Endothelial cell of umbilical vein (primary cell): ENCODE data around the gene FLT1. TPM values are rescaled to one million over a fixed set of nuclear protein-coding genes. Genes with fewer than 3 reads are reported as not detected.

Source experiments
- BruUV-seq: library from RNA; stranded (reverse); fragments of 400-500 nt; replicated peaks from 2 replicates; lab custom pipeline; 2021; lab: Mats Ljungman, UMichigan
- CTCF ChIA-PET: fragments of 300-600, 350-600 bp; sonication (Branson Sonifier 250); formaldehyde crosslinking; loops from one replicate; lab custom pipeline; 2021; ENCODE audit warnings: antibody characterized with exemption, inconsistent platforms; lab: Charles Lee
- POLR2A ChIA-PET: fragments of 300-600, 350-600 bp; sonication (Branson Sonifier 250); formaldehyde crosslinking; loops from one replicate; lab custom pipeline; 2021; ENCODE audit warnings: antibody characterized with exemption, inconsistent platforms; lab: Charles Lee
- DNase-seq: peaks from one replicate; pipeline ENCODE4 v3.0.0-alpha.2; 2011; ENCODE audit warnings: low read depth, low spot score
- FAIRE-seq: peaks from 2 replicates; lab custom pipeline; 2011; peaks lifted over from hg19 to GRCh38; lab: Jason Lieb, UNC
- H2AFZ ChIP-seq: 2 replicates; pipeline ENCODE4 v1.6.0; 2012; ENCODE audit warnings: low read depth, low read length, control low read depth, inconsistent platforms
- H3K27ac ChIP-seq: 2 replicates; pipeline ENCODE4 v1.5.1; 2011; ENCODE audit warnings: low read depth, mild to moderate bottlenecking, control low read depth, low read length, moderate library complexity; ENCODE audit not compliant: insufficient read depth
- H3K27me3 ChIP-seq, 2 experiments: 2 replicates each; pipeline versions ENCODE4 v1.6.0 to v1.6.1; 2011; ENCODE audit warnings: low read length in 2 of 2, mixed read lengths in 1 of 2; ENCODE audit not compliant: control insufficient read depth in 2 of 2, insufficient read depth in 2 of 2
- H3K36me3 ChIP-seq, 2 experiments: 2 replicates in 1 of 2; 3 replicates in 1 of 2; pipeline ENCODE4 v1.5.1; 2011; ENCODE audit warnings: low read length in 2 of 2, mild to moderate bottlenecking in 1 of 2, moderate library complexity in 1 of 2; ENCODE audit not compliant: control insufficient read depth in 2 of 2, insufficient read depth in 2 of 2; ENCODE audit errors: extremely low read depth in 1 of 2
- H3K4me1 ChIP-seq: 3 replicates; pipeline ENCODE4 v1.5.1; 2011; ENCODE audit warnings: mild to moderate bottlenecking, low read length; ENCODE audit not compliant: control insufficient read depth, insufficient read depth; ENCODE audit errors: extremely low read depth
- H3K4me2 ChIP-seq: 2 replicates; pipeline ENCODE4 v1.6.1; 2011; ENCODE audit warnings: low read length, control low read depth, mixed read lengths; ENCODE audit not compliant: insufficient read depth
- H3K4me3 ChIP-seq, 3 experiments: fragments of 200-600 bp in 1 of 3; sonication (generic), shearing (Covaris generic) in 1 of 3; replicated peaks in 1 of 3; 2 replicates each; pipeline ENCODE4 v1.5.1; 2011 to 2016; ENCODE audit warnings: control low read depth in 3 of 3, low read length in 3 of 3, mild to moderate bottlenecking in 2 of 3, inconsistent platforms in 1 of 3, low read depth in 1 of 3, moderate library complexity in 1 of 3; ENCODE audit not compliant: insufficient read depth in 1 of 3
- H3K79me2 ChIP-seq: 2 replicates; pipeline ENCODE4 v1.6.0; 2012; ENCODE audit warnings: low read length, inconsistent platforms; ENCODE audit not compliant: control insufficient read depth, insufficient read depth
- H3K9ac ChIP-seq: replicated peaks from 2 replicates; pipeline ENCODE3; 2011; ENCODE audit warnings: low read length, control low read depth; ENCODE audit not compliant: insufficient read depth; ENCODE audit errors: extremely low read depth
- H3K9me1 ChIP-seq: replicated peaks from 3 replicates; pipeline ENCODE4 v1.6.0; 2011; ENCODE audit warnings: mild to moderate bottlenecking, low read length; ENCODE audit not compliant: control insufficient read depth, insufficient read depth; ENCODE audit errors: extremely low read depth
- H3K9me3 ChIP-seq: replicated peaks from 2 replicates; pipeline ENCODE4 v1.5.1; 2012; ENCODE audit warnings: low read length, inconsistent platforms; ENCODE audit not compliant: control insufficient read depth, insufficient read depth
- H4K20me1 ChIP-seq: replicated peaks from 2 replicates; pipeline ENCODE3; 2011; ENCODE audit warnings: mild to moderate bottlenecking, low read length; ENCODE audit not compliant: control insufficient read depth, insufficient read depth; ENCODE audit errors: extremely low read depth
- EZH2 ChIP-seq: IDR thresholded peaks from 2 replicates; pipeline ENCODE4 v1.6.1; 2012; ENCODE audit warnings: borderline replicate concordance, low read depth, mild to moderate bottlenecking, moderate library complexity, low read length, inconsistent platforms; ENCODE audit not compliant: severe bottlenecking
- FOS ChIP-seq: IDR thresholded peaks from 2 replicates; pipeline ENCODE4 v1.6.1; 2011; ENCODE audit warnings: mild to moderate bottlenecking, low read length, moderate library complexity, borderline replicate concordance; ENCODE audit not compliant: insufficient read depth
- GATA2 ChIP-seq: IDR thresholded peaks from 2 replicates; pipeline ENCODE4 v1.7.0; 2011; ENCODE audit warnings: low read depth, mild to moderate bottlenecking, moderate library complexity, mixed read lengths, low read length; ENCODE audit not compliant: insufficient read length, insufficient read depth
- JUN ChIP-seq: IDR thresholded peaks from 2 replicates; pipeline ENCODE4 v1.6.1; 2011; ENCODE audit warnings: borderline replicate concordance, low read depth; ENCODE audit not compliant: insufficient read length, insufficient read depth
- MYC ChIP-seq: IDR thresholded peaks from one replicate; pipeline ENCODE4 v1.6.1; 2011; ENCODE audit warnings: mild to moderate bottlenecking, low read depth, low read length
- POLR2AphosphoS5 ChIP-seq: IDR thresholded peaks from 2 replicates; pipeline ENCODE4 v1.6.1; 2012; ENCODE audit warnings: low read depth, mild to moderate bottlenecking, control low read depth, low read length, moderate library complexity; ENCODE audit not compliant: insufficient read depth
- dilution Hi-C: fragments of 300-500 bp; cut with MboI; formaldehyde crosslinking; loops from one replicate; pipeline ENCODE4 v1.15.0; 2019; ENCODE audit warnings: low sequenced_read_pairs; ENCODE audit not compliant: extremely low pct_ligation_motif_present
- intact Hi-C: fragments of 100-400 bp; cut with micrococcal nuclease; formaldehyde crosslinking; loops from one replicate; pipeline ENCODE4 v1.10.0; 2022
- polyA plus RNA-seq, 4 experiments: library from polyadenylated mRNA; depleted of rRNA in 3 of 4; stranded (reverse) in 3 of 4; unstranded in 1 of 4; fragments of >200 nt; gene quantifications; 2 replicates each; pipeline versions ENCODE4 v1.2.1 to v1.2.3, GENCODE V29; 2011 to 2012; ENCODE audit warnings: missing spikeins in 1 of 4
- total RNA-seq: library from RNA; stranded (reverse); gene quantifications from 2 replicates; pipeline ENCODE4 v1.2.3, GENCODE V29; 2021
- TF ChIP-seq, protein P1 (sequence below): IDR thresholded peaks from 2 replicates; pipeline ENCODE4 v1.6.1; 2011; ENCODE audit not compliant: insufficient read depth, insufficient read length
- TF ChIP-seq, protein P2 (sequence below), 2 donors: IDR thresholded peaks; 1 replicate in 1 of 2; 2 replicates in 1 of 2; pipeline ENCODE4 v1.5.1; 2011; ENCODE audit warnings: low read length in 2 of 2, mild to moderate bottlenecking in 2 of 2, moderate library complexity in 2 of 2, control low read depth in 1 of 2, inconsistent platforms in 1 of 2, low read depth in 1 of 2; ENCODE audit not compliant: insufficient read depth in 1 of 2; ENCODE audit errors: extremely low read depth in 1 of 2

Gene FLT1
- total and polyA plus RNA-seq, 2 donors (not counting 3 experiments of a cell fraction or from before 2014, with no cell fraction given) = 16.0 to 104 TPM

DNA sequence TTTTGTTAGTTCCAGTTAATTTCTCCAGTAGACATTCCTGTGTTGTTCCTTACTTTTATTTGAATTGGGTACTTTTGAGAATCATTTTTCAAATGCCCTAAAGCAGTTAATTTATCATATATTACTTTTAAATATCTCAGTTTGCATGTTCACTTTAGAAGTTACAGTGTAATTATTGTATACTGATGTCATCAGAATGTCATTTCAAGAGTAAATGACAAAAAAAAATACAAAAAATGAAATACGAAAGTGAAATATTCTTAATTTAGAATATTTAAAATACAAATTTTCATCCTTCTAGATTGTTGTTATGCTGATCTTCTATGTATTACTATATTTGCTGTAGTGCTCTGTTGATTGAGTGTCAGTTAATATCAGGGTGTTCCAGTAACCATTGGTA, 242.4 kb downstream of the FLT1 start:
- TF ChIP-seq JUN (no peak), MYC (no peak), GATA2 (no peak), EZH2 (no peak), FOS (no peak), POLR2AphosphoS5 (no peak)
- TF ChIP-seq, protein P1, sequence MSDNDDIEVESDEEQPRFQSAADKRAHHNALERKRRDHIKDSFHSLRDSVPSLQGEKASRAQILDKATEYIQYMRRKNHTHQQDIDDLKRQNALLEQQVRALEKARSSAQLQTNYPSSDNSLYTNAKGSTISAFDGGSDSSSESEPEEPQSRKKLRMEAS = no peak
- TF ChIP-seq, protein P2, sequence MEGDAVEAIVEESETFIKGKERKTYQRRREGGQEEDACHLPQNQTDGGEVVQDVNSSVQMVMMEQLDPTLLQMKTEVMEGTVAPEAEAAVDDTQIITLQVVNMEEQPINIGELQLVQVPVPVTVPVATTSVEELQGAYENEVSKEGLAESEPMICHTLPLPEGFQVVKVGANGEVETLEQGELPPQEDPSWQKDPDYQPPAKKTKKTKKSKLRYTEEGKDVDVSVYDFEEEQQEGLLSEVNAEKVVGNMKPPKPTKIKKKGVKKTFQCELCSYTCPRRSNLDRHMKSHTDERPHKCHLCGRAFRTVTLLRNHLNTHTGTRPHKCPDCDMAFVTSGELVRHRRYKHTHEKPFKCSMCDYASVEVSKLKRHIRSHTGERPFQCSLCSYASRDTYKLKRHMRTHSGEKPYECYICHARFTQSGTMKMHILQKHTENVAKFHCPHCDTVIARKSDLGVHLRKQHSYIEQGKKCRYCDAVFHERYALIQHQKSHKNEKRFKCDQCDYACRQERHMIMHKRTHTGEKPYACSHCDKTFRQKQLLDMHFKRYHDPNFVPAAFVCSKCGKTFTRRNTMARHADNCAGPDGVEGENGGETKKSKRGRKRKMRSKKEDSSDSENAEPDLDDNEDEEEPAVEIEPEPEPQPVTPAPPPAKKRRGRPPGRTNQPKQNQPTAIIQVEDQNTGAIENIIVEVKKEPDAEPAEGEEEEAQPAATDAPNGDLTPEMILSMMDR (IDR thresholded peaks at IDR 0.05; ENCODE audit: extremely low read depth in 1 of 2, insufficient read depth in 1 of 2, low read depth in 1 of 2, low read length in 2 of 2) = no peak
- Histone ChIP-seq H4K20me1 (peaks cover 4% of the 10 kb centered on the region), H3K9me1 (no peaks in the 10 kb centered on the region), H3K9ac (no peak overlapping the region), H3K36me3 (no peaks in the 10 kb centered on the region), H3K27me3 (no peaks in the 10 kb centered on the region), H3K27ac (no peak overlapping the region), H3K9me3 (no peaks in the 10 kb centered on the region), H2AFZ (no peak overlapping the region), H3K79me2 (no peaks in the 10 kb centered on the region), H3K4me1 (no peaks in the 10 kb centered on the region), H3K4me2 (no peak overlapping the region), H3K4me3 (no peak overlapping the region)
- DNase-seq (no peak), FAIRE-seq (no peak)
- ChIA-PET CTCF (no interaction called here), POLR2A (no interaction called here)
- dilution Hi-C loops = no loop called here
- intact Hi-C loops = no loop called here
- BruUV-seq = no TSS peak
